GM13977 (cell line): ENCODE measurements around the gene ZDHHC4.
A peak's percentile ranks its signal among the peaks of the same experiment; 100 is the strongest.

Experiments
- DNase-seq: peaks from one replicate; pipeline ENCODE4 v3.0.0; 2012; ENCODE audit warnings: low spot score
- CTCF ChIP-seq: IDR thresholded peaks from 2 replicates; pipeline ENCODE4 v1.5.1; 2012; ENCODE audit warnings: mild to moderate bottlenecking, control low read depth; ENCODE audit not compliant: insufficient read depth; ENCODE audit errors: extremely low read depth, missing control alignments
- in situ Hi-C: fragments of 300-500 bp; cut with MboI; formaldehyde crosslinking; loops from one replicate; pipeline ENCODE4 v1.12.0; 2022; ENCODE audit warnings: low sequenced_read_pairs, low pct_unique_long_range_greater_than_20kb, mixed read lengths, inconsistent platforms; ENCODE audit not compliant: unreplicated experiment

ZDHHC4 gene

DNA sequence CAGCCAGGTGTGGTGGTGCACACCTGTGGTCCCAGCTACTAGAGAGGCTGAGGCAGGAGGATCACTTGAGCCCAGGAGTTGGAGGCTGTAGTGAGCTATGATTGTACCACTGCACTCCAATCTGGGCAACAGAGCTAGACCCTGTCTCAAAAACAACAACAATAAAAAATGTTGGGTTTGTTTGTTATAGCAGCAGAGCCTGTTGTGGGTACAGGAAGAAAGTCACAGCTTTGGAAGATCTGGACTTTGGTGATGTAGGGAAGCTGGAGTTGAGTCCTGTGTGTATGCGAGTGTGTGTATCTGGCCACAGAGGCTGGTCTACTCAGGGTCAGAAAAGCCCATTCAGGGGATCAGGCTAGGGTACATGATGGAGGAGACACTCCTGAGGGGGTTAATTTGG, 29.9 kb upstream of the ZDHHC4 start:
- no peak for DNase-seq
- in situ Hi-C loops: no loop called here
- TF ChIP-seq CTCF: no peak

DNA sequence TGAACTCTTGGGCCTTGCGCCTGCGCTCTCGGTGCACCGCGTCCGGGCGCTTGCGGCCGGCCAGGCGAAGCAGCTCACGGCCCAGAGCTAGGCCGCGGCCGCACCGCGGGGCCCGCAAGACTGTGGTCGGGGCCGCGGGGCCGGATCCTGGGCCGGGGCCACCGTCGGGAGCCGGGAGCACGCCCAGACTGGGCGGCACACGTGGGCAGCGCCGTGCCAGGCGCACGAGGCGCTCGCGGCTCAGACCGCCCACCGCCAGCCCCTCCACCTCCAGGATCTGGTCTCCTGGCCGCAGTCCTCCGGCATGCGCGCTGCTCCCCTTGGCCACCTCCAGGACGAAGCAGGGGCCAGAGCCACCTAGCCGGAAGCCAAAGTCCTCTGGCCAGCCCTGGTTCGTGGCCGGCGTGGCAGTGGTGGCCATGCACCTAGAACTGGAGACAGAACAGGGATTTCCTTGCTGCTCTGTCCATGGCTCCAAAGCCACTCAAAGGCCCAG, 26.2 kb upstream of the ZDHHC4 start, which contains the start of gene GRID2IP:
Gene GRID2IP (minus strand): TSS at position 446 of the 496 bp plus-strand sequence. CDS start 25 bp downstream, at position 421.
- TF ChIP-seq CTCF: no peak
- in situ Hi-C loops: no loop called here
- no peak for DNase-seq

DNA sequence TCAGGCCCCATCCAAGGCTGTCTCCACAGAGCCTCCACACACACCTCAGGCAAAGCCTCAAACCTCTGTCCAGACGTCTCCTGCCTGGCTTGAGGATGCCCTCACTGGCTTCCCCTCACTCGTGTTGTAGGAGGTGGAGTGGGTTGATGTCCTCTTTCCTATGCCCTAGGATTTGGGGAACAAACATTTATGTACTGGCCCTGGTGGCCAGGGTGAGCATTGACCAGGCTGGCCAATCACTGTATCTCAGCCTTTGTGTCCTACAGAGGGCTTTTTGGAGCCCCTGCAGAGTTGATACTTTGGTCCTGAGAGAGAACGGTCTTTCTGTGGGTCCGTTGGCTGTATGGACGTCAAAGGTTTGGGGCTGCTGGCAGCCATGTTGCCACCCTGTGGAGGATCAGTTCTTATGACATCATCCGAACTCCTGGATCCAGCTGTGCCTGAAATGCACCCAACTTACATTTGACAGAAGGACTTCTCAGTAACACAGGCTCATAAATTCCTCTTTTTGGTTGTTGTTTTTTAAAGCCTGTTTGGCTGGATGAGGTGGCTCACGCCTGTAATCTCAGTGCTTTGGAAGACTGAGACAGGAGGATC, 23.7 kb upstream of the ZDHHC4 start:
- TF ChIP-seq CTCF: no peak
- DNase-seq: no peak
- in situ Hi-C loops: no loop called here

- TF ChIP-seq CTCF: no peak
- in situ Hi-C loops: no loop called here
- DNase-seq: no peak
Measured at GRCh38 chr7:6554848-6555247, 22.4 kb upstream of the ZDHHC4 start.

DNA sequence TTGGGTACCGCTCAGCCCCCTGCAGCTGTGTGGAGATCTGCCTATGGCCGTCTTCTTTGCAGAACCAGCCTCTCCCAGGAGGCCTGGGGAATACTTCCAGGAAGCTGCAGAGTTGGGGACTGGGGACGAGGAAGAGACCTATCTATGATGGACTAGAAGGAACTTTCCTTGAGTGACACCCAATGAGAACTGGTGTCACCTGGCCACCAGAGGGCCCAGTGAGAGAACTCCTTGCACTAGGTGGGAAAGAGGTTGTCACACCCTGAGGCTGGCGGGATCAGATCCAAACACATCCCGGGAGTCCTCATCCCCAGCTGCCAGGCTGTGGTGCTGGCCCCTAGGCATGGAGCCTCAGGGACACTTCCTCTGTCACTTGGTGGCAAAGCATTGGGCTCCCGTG, 21.1 kb upstream of the ZDHHC4 start:
- in situ Hi-C loops: no loop called here
- peak; percentile 39 for TF ChIP-seq CTCF
- peak; percentile 41 for DNase-seq

DNA sequence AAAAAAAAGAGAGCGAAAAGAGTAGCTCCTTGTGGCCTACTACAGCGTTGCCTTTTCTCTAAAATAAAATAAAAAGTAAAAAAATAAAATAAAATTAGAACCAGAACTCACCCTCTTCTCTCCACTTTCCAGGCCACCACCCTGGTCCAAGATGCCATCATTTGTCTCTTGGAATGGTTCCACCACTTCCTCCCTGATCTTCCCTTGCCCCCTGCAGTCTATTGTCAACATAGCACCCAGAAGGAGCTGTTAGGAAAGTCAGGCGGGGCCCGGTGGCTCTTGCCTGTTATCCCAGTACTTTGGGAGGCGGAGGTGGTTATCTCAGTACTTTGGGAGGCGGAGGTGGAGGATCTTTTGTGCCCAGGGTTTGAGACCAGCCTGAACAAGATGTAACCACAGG, 18.4 kb upstream of the ZDHHC4 start:
- in situ Hi-C loops: no loop called here
- DNase-seq: no peak
- TF ChIP-seq CTCF: peak; percentile 58
